Embryonic facial prominence (tissue), 1 donor: Measurements from ENCODE around the gene MT1E.

Experiments
- DNase-seq: peaks from one replicate; pipeline ENCODE4 v3.0.0-alpha.2; 2016; ENCODE audit errors: extremely low spot score

Gene MT1E

DNA sequence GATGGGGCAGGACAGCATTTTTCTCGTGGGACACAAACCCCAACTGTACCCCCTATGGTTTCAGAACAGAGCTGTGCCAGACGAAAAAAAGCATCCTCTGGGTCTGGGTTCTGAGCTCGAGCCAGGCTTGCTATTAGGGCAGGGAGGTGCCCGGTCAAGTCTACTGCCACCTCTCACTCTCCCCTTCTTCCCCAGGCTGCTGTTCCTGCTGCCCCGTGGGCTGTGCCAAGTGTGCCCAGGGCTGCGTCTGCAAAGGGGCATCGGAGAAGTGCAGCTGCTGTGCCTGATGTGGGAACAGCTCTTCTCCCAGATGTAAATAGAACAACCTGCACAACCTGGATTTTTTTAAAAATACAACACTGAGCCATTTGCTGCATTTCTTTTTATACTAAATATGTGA lies 1.1 kb downstream of the MT1E start:
- no peak for DNase-seq

DNA sequence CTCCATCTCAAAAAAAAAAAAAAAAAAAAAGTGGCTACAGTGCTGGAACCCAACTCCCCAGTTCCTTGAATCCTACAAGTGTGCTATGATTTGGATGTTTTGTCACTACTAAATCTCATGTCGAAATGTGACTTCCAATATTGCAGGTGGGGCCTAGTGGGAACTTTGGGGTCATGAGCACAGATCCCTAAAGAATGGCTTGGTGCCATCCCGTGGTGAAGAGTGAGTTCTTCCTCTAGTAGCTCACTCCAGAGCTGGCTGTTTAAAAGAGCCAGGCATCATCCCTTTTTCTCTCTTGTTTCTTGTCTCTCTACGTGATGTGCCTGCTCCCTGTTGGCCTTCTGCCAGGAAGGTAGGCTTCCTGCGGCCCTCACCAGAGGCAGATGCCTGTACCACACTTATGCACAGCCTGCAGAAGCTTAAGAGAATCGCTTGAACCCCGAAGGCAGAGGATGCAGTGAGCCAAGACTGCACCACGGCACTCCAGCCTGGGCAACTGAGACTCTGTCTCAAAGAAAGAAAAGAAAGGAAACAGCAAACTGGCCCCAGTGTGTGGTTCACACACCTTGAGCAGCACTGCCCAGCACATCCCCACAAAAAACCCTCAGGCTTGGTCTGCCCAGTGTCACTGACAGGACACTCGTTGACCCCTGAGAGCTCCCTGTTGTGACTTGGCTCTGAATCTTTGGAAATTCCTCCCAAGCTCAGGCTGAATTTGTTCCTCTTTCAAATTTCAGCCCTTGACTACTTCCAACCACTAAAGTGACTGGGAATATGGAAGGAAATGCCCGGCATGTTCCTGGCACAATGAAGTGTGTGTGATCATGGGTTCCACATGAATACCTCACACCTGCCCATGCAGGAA lies 3.1 kb downstream of the MT1E start:
- no peak for DNase-seq

DNA sequence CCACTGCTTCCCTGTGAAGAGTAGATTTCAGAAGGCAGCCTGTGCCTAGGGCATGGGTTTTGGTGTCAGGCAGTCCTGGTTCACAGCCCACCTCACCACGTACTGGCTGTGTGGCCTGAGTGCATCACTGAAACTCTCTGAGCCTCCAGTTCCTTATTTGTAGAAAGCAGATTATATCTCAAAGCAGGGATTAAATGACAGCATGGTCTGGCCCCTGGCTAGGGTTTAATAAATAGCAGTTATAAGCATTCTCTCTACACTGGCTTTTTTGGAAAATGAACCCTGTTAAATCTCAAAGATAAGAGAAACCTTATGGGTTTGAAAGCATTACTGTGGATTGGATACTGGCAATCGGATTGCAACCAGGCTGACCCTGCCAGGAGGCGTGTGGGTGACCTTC lies 4.0 kb downstream of the MT1E start:
- no peak for DNase-seq

DNA sequence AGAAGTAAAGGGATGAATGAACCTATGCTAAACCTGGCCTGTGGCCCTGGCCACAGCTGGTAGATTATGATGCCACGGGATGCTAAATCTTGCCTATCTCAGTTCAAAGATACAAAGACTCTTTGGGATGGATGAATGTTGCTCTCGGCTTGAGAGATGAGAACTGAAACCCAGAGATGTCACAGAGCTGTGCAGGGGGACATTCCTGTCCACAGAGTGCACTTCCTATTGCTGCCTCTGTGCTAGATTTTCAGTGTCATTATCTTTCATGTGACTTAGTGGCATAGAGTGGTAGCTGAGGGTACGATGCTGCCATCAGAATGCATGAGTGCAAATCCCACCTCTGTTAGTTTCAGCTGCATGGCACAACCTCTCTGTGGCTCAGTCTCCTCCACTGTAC lies 4.6 kb downstream of the MT1E start:
- DNase-seq, result no peak

DNA sequence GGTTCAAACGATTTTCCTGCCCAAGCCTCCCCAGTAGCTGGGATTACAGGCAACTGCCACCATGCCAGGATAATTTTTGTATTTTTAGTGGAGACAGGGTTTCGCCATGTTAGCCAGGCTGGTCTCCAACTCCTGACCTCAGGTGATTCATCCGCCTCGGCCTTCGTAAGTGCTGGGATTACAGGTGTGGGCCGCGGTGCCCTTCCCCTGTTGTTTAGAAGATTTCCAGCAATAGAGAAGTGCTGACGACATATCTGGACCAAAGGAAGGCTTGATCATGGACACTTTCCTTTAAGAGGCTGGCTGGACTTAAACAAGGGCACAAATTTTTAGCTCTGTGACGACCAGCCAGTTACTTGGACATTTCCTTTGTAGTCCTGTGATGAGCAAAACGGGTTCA lies 5.6 kb downstream of the MT1E start:
- DNase-seq, result no peak

DNA sequence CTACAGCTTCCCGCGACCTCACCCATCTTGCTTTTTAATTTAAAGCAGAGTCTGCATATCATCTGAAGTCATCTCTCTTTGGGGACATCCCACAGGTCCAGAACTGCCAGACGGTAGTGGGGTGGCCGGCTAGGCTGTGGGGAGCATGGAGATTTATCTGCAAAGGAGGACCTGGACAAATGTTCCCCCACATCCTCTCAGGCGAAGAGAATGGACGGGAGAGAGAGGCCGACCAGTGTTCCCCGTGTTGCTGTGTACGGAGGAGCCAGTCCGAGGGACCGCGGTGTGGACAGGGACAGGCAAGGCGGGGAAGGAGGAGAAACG lies 6.2 kb downstream of the MT1E start:
- DNase-seq, result no peak

DNA sequence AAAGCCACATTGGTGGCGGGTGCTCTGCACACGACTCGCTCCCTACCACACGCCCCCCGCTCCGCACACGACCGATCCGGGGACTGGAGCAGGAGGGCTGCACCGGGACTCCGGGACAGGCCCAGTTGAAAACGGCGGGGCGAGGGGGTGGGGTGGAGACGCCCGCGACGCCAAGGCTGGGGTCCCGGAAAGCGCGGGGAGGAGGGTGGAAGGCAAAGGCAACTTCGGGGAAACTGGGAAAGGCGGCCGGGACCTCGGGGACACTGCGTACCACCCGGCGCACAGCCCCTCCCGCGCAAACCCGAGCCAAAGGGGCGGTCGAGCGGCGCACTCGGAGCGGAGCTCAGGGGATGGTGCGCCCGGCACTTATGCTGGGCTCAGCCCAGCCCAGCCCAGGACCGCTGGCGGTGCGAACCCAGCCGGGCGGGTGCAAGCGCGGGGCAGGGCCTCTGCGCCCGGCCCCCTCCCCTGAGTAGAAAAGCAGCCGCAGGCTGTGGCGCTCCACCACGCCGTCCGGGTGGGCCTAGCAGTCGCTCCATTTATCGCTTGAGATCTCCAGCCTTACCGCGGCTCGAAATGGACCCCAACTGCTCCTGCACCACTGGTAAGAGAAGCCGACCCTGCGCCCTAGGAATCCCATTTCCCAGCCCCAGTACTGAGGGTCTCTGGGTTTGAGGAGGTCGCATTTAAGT lies 6.7 kb downstream of the MT1E start, which contains the start of gene MT1M:
MT1M (plus strand) TSS at position 504 of the 692 bp plus-strand sequence; CDS start at position 577, 73 bp downstream.
- DNase-seq, result no peak

DNA sequence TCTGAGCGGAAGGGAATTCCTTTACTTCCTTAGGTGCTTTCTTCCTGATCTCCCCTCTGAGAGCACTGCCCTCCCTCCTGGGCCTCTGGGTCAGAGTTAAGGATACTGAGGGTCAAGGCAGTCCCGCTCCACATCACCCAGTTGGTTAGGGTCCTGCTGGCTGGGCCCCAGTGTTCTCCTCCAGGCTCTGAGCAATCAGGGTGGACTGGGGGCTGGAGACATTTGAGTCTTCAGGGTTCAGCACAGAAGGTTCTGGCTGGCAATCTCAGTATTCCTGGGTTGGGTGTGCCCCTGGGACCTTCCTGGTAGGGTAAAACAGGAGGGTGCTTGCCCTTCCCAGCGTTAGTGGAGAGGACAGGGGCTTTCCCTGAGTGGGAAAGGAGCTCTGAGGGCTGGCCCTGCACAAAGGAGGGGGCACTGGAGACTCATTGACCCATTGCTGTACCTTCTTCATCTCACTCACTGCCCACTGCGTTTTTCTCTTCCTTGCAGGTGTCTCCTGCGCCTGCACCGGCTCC lies 7.3 kb downstream of the MT1E start:
- DNase-seq, result no peak

DNA sequence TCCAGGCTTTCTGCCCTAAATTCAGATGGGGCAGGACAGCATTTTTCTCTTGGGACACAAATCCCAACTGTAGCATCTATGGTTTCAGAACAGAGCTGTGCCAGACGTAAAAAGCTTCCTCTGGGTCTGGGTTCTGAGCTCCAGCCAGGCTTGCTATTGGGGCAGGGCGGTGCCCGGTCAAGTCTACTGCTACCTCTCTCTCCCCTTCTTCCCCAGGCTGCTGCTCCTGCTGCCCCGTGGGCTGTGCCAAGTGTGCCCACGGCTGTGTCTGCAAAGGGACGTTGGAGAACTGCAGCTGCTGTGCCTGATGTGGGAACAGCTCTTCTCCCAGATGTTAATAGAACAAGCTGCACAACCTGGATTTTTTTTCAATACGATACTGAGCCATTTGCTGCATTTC lies 8.0 kb downstream of the MT1E start:
- DNase-seq, result no peak

DNA sequence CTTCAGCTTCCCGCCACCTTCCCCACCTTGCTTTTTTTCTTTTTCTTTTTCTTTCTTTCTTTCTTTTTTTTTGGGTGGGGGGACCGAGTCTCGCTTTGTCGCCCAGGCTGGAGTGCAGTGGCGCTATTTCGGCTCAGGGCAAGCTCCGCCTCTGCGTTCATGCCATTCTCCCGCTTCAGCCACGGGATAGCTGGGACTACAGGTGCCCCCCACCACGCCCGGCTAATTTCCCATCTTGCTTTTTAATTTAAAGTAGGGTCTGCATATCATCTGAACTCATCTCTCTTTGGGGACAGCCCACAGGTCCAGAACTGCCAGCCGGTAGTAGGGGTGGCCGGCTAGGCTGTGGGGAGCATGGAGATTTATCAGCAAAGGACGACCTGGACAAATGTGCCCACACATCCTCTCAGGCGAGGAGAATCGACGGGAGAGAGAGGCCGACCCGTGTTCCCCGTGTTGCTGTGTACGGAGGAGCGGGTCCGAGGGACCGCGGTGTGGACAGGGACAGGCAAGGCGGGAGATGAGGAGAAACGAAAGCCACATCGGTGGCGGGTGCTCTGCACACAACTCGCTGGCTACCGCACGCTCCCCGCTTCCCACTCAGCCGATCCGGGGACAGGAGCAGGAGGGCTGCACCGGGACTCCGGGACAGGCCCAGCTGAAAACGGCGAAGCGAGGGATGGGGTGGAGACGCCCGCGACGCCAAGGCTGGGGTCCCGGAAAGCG lies 9.3 kb downstream of the MT1E start:
- no peak for DNase-seq

DNA sequence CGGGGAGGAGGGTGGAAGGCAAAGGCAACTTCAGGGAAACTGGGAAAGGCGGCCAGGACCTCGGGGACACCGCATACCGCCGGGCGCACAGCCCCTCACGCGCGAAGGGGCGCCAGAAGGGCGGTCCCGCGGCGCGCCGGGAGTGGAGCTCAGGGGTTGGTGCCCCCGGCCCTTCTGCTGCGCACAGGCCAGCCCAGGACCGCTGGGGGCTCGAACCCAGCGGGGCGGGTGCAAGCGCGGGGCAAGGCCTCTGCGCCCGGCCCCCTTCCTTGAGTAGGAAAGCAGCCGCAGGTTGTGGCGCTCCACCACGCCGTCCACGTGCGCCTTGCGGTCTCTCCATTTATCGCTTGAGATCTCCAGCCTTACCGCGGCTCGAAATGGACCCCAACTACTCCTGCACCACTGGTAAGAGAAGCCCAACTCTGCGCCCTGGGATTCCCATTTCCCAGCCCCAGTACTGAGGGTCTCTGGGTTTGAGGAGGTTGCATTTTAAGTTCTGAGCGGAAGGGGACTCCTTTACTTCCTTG lies 9.9 kb downstream of the MT1E start:
- DNase-seq, result no peak

DNA sequence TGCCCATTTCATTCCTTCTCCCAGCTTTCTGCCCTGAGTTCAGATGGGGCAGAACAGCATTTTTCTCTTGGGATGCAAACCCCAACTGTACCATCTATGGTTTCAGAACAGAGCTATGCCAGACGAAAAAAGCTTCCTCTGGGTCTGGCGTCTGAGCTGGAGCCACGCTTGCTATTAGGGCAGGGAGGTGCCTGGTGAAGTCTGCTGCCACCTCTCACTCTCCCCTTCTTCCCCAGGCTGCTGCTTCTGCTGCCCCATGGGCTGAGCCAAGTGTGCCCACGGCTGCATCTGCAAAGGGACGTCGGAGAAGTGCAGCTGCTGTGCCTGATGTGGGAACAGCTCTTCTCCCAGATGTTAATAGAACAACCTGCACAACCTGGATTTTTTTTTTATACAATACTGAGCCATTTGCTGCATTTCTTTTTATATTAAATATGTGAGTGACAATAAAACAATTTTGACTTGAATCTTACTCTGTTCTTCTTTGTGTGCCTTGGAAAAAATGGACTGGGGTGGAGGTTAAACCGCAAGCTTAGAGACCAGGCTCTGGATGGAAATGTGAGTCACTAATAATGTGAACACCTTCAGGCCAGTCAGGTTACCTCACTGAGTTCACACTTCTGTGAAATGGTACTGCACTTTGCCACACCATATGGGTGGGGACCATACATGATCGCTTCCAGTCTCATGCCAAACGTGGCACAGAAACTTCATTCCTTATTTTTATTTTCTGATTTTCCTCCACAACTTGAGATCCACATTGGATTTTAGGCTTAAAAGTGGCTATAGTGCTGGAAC lies 11.2 kb downstream of the MT1E start:
- no peak for DNase-seq

DNA sequence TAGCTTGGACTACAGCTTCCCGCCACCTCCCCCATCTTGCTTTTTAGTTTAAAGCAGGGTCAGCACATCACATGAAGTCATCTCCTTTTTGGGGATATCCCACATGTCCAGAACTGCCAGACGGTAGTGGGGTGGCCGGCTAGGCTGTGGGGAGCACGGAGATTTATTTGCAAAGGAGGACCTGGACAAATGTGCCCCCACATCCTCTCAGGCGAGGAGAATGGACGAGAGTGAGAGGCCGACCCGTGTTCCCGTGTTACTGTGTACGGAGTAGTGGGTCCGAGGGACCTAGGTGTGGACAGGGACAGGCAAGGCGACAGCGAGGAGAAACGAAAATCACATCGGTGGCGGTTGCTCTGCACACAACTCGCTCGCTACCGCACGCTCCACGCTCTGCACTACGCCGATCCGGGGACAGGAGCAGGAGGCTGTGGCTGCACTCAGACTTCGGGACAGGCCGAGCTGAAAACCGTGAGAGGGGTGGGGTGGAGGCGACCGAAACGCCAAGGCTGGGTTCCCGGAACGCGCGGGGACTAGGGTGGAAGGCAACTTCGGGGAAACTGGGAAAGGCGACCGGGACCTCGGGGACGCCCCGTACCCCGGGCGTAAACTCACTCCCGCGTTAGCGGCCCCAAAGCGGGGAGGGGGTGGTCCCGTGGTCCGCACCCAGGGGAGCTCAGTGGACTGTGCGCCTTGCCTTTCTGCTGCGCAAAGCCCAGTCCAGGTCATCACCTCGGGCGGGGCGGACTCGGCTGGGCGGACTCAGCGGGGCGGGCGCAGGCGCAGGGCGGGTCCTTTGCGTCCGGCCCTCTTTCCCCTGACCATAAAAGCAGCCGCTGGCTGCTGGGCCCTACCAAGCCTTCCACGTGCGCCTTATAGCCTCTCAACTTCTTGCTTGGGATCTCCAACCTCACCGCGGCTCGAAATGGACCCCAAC lies 12.5 kb downstream of the MT1E start, which contains the start of gene MT1A:
MT1A (plus strand) TSS at position 853 of the 937 bp plus-strand sequence; CDS start at position 926, 73 bp downstream.
- no peak for DNase-seq

DNA sequence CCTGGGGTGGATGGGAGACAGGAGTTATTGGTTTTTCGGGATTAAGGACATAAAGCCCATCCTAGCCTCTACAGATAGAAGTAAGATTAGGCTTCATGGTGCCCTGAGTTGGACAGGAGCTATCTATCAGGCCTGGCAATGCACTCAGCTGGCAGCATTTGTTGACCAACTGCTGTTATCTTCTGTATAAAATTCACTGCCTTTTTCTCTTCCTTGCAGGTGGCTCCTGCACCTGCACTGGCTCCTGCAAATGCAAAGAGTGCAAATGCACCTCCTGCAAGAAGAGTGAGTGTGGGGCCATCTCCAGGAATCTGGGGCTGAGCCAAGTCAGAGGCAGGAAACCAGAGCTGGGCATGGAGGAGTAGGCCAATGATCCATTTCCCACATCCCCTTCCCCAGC lies 13.5 kb downstream of the MT1E start:
- DNase-seq, result no peak

DNA sequence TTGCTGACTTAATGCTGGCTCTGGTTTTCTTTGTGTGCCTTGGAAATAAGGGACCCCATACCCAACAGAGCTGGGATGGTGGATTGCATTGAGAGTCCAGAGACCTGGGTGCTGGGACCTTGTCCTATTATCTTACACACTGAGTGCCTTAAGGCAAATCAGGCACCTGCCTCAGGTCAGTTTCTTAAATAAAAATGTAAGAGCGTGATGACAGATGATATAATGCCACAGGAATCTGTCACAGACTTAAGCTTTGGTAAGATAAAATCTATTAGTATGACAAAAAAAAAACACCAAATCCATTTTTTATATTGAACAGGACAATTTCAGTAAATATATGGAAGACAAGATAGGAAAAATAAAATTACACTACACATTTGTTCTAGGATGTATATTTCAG lies 14.5 kb downstream of the MT1E start:
- no peak for DNase-seq

DNA sequence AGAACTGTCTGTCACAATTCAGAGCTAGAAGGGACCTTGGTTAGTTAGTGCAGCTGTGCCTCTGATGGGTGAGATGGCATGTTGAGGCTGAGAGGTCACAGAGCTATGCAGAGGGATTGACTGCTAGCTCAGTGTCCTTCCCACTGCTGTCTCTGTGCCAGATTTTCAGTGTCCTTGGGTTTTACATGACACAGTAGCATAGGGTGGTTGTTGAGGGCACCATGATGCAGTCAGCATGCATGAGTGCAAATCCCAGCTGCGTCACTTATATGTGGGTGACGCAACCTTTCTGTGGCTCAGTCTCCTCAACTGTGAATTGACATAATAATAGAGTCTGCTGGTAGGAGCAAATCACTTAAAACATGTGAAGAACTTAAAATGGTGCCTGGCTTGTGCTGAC lies 15.6 kb downstream of the MT1E start:
- no peak for DNase-seq

DNA sequence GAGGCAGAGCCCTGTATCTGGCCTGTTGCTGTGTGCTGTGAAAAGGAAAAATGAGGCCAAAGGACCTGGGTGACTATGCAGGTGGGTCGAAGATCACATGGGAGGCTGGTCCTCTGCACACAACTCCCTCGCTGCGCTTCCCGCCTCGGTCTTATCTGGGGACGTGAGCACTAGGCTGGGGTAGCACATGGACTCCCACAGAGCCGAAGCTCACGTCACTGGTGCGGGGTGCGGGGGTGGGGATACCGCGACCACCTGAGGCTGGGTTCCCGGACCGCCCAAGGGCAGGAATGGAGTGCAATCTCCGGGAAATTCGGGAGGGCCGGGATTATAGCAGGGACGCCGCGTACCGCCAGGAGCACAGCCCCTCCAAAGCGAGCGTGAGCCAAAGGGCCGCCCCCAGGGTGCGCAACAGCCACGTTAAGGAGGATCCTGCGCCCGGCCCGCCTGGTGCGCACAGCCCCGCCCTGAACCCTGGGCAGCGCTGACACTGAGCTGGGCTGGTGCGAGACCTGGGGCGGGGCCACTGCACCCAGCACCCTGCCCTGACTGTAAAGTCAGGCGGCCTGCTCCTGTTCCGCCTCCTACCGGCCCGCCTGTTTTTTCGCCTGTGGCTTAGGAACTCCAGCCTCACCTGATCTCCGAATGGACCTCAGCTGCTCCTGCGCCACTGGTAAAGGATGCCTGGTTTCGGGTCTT lies 17.6 kb downstream of the MT1E start:
- no peak for DNase-seq

DNA sequence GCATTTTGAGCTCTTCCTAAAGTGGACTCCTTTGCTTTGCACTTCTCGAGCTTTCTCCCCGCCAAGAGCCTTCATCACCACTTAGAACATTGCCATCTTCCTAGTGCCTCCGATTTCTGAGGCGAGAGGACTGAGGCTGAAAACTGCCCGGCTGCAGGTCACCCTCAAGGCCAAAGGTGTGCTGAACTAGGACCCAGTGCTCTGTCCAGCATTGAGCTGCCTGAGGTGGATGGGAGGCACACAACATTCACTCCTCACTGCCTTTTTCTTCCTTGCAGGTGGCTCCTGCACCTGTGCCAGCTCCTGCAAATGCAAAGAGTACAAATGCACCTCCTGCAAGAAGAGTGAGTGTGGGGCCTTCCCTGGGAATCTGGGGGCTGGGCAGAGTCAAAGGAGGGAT lies 18.3 kb downstream of the MT1E start:
- no peak for DNase-seq

DNA sequence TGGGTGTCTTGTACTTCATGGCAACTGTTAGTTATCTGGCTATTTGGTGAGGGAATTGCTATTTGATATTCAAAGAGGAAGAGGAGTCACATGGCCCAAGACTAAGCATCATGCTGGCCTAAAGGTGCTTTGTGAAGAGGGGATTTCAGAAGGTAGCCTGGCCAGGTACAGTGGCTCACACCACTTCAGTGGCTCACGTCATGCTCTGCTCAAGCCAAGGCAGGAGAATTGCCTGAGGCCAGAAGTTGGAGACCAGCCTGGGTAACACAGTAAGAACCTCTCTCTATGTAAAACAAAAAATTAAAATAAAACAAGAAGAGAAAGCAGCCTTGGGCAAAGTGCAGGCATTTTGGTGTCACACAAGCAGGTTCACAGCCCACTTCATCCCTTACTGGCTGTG lies 19.7 kb downstream of the MT1E start:
- DNase-seq, result no peak

DNA sequence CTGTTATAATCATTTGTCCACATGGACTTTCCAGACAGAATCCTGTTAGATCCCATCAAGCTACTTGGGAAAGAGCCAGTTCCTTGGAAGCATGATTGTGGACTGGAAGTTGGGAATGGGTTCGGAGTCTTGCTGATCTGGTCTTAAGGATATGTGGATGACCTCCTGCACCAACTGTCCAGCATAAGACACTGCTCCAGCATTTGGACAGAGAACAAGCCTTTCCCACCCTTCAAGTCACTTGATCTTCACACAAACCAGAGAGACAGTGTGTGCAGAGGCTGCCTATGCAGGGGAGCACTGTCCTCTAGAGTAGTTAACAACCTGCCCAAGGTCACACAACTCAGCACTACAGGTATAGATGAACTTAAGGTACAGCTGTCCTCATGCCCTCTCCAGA lies 20.3 kb downstream of the MT1E start:
- no peak for DNase-seq
